Tibial artery (tissue), 4 donors: Measurements from ENCODE around the gene TCEAL3.
"Not testable (repeated sequence)": the region's sequence is repeated elsewhere in the genome, so short reads cannot be mapped to it uniquely, and the experiment has no call there.

ENCODE experiments used
- DNase-seq, 2 donors: peaks; one replicate each; pipeline ENCODE4 v3.0.0-alpha.2; 2019
- H3K27ac ChIP-seq, 2 donors: fragments of 200-600 bp; sonication (generic) in 1 of 2; 1 replicate in 1 of 2; 2 replicates in 1 of 2; pipeline ENCODE4 v1.5.1; 2018 to 2019; ENCODE audit warnings: mild to moderate bottlenecking in 1 of 2
- H3K27me3 ChIP-seq, 2 donors: fragments of 200-600 bp; sonication (generic) in 1 of 2; one replicate each; pipeline versions ENCODE4 v1.5.1 to v1.6.0; 2016 to 2019
- H3K36me3 ChIP-seq, 3 donors: fragments of 200-600 bp; sonication (generic) in 2 of 3; one replicate each; pipeline ENCODE4 v1.5.1; 2016 to 2019; ENCODE audit warnings: mild to moderate bottlenecking in 2 of 3
- H3K4me1 ChIP-seq, 4 donors: fragments of 200-600 bp; sonication (generic) in 2 of 4; 1 replicate in 3 of 4; 2 replicates in 1 of 4; pipeline ENCODE4 v1.5.1; 2016 to 2019
- H3K4me3 ChIP-seq, 2 donors: fragments of 200-600 bp; sonication (generic) in 1 of 2; 1 replicate in 1 of 2; 2 replicates in 1 of 2; pipeline ENCODE4 v1.5.1; 2018 to 2019; ENCODE audit warnings: mild to moderate bottlenecking in 2 of 2
- H3K9me3 ChIP-seq, 3 donors: fragments of 200-600 bp; sonication (generic) in 1 of 3; one replicate each; pipeline ENCODE4 v1.5.1; 2016 to 2019
- intact Hi-C: fragments of 100-400 bp; cut with DNase I; formaldehyde crosslinking; loops from one replicate; pipeline ENCODE4 v1.15.0; 2023; ENCODE audit warnings: low total_unique reads
- TF ChIP-seq, protein P1 (sequence below), 2 experiments: fragments of 200-600 bp in 1 of 2; fragments of 450-650 bp in 1 of 2; IDR thresholded peaks; one replicate each; pipeline ENCODE4 v1.5.1; 2017 to 2019; ENCODE audit warnings: antibody characterized with exemption in 2 of 2, mild to moderate bottlenecking in 1 of 2, moderate library complexity in 1 of 2

The TCEAL3 gene

DNA sequence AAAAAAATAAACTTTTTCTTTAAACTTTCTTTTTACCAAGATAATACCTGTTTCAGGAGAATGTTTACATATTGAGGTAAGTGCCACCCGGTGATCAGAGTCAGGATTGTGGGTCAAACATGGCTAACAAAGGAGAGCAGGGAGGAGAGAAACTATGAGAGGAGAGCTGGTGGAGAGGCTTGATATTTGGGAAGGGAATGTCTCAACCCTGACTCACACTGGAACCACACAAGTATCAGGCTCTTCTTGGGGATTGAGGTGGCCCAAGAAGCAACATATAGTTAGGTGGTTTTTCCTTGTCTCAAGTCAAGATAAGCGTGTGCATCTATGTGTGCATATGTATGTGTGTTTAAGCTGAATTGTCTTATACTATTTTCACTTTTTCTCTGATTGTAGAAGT, 27.7 kb downstream of the TCEAL3 start:
- Histone ChIP-seq H3K4me3 (no peak overlapping the region), H3K27ac (no peak overlapping the region), H3K36me3 (no peaks in the 10 kb centered on the region), H3K9me3 (no peaks in the 10 kb centered on the region), H3K27me3 (no peaks in the 10 kb centered on the region), H3K4me1 (peaks cover 0 to 10% (median 0%) of the 10 kb centered on the region in 4 donors)
- TF ChIP-seq, protein P1, sequence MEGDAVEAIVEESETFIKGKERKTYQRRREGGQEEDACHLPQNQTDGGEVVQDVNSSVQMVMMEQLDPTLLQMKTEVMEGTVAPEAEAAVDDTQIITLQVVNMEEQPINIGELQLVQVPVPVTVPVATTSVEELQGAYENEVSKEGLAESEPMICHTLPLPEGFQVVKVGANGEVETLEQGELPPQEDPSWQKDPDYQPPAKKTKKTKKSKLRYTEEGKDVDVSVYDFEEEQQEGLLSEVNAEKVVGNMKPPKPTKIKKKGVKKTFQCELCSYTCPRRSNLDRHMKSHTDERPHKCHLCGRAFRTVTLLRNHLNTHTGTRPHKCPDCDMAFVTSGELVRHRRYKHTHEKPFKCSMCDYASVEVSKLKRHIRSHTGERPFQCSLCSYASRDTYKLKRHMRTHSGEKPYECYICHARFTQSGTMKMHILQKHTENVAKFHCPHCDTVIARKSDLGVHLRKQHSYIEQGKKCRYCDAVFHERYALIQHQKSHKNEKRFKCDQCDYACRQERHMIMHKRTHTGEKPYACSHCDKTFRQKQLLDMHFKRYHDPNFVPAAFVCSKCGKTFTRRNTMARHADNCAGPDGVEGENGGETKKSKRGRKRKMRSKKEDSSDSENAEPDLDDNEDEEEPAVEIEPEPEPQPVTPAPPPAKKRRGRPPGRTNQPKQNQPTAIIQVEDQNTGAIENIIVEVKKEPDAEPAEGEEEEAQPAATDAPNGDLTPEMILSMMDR (IDR thresholded peaks at IDR 0.05), result no peak
- intact Hi-C loops, result no loop called here
- DNase-seq, result no peak

DNA sequence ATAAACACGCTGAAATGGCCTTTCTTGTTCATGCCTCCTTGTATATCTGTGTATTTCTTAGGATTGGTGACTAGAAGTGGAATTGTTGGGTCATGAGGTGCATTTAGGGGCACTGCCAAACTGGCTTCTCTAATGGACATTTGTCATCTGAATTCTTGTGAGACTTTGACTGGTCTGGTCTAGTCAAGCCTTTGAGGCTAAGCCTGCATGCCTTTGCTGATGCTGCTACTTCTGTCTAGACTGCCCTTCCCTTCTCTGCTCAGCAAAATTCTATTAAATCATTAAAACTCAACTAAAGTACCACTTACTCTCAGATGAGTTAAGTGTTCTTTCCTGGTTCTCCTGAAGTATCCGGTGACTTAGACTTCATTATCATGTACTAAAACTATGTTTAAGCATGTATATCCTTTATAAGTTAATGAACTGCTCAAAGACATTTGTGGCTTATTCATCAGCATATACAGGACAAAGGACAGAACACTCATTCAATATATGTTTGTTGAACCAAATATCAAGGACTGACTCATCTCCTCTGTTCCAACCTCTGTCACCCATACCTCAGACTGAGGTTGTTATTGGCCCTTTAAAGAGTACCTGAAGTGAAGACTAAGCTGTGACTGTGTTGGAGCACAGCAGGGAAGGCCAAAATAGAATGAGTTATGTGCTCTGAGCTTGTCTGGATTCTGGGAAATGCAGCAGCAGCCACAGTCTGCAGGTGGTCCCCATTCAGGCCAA, 30.0 kb downstream of the TCEAL3 start:
- no peak for DNase-seq
- Histone ChIP-seq H3K4me3 (no peak overlapping the region), H3K27me3 (no peaks in the 10 kb centered on the region), H3K9me3 (no peaks in the 10 kb centered on the region), H3K4me1 (no peaks in the 10 kb centered on the region), H3K36me3 (no peaks in the 10 kb centered on the region), H3K27ac (no peak overlapping the region)
- intact Hi-C loops, result no loop called here
- TF ChIP-seq, protein P1 (IDR thresholded peaks at IDR 0.05), result no peak

DNA sequence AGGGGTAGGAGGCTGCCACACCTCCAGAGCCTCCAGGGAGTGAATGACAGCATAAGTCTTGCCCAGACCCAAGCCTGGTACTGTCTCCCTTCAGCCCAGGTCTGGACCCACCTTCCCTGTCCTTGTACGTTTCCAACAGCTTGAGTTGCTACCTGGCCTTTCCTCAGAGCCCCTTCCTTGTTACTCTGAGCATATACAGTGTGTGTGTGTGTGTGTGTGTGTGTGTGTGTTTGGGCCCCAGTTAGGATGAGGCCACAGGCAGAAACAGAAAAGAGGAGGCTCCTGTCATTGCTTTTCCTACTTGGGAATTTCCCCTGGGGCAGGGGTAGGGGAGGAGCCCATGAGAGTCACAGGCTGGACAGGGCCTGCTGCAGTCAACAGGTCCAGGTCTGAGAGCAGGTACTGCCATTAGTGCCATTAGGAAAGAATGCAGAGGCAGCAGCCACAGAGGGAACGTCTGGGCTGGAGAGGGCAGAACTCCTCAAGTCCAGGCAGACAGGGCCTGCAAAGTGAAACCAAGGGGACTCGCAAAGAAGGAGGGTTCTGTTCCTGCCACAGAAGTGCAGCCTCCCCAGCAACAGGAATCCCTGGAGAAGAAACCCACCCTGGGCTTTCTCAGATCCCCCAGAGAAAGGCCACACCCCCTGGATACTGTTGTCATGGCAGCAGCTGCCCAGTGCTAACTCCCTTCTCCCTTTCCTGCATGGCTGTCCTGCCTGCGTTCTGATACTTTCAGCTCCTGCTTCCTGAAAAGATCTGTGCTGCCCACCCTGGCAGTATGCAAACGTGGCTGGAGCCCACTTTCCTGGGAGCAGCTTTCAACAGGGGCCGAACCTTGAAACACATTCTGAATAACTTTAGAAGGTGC, 30.9 kb downstream of the TCEAL3 start:
- DNase-seq, H3K27me3 ChIP-seq, intact Hi-C loops: not testable (repeated sequence)

DNA sequence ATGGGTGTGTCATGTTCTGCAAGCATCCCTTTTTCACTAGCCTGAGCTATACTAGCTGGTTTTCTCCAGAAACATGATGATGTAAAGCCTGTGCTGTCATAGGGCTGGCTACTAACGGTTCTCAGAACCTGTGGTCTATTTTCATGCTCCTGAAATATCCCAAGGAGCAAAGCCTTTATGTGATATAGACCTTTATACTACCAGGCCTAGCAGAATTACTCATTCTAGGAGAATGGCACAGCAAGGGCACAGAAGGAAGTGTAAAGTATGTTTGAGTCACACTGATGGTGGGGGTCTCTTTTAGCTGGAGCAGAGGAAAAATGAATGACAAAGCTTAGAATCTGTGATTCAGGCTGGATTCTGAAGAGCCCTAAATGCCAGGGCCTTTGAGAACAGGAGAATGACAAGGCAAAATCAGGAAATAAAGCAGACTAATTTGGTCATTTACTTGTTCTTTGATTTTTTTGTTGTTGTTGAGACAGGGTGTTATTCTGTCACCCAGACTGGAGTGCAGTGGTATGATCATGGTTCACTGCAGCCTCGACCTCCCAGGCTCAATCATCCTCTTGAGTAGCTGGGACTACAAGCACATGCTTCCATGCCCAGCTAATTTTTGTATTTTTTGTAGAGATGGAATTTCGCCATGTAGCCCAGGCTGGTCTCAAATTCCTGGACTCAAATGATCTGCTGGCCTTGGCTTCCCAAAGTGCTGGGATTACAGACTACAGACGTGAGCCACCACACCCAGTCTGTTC, 32.8 kb downstream of the TCEAL3 start:
- Histone ChIP-seq H3K27me3 (no peaks in the 10 kb centered on the region), H3K4me1 (no peaks in the 10 kb centered on the region), H3K27ac (no peak overlapping the region), H3K4me3 (no peak overlapping the region), H3K9me3 (no peaks in the 10 kb centered on the region), H3K36me3 (no peaks in the 10 kb centered on the region)
- TF ChIP-seq, protein P1 (IDR thresholded peaks at IDR 0.05), result no peak
- DNase-seq, result no peak
- intact Hi-C loops, result no loop called here

More for the DNA sequence above, 30.9 kb downstream of the TCEAL3 start:
- H3K4me3 ChIP-seq, H3K27ac ChIP-seq, H3K36me3 ChIP-seq, H3K4me1 ChIP-seq, H3K9me3 ChIP-seq: not testable (repeated sequence)

DNA sequence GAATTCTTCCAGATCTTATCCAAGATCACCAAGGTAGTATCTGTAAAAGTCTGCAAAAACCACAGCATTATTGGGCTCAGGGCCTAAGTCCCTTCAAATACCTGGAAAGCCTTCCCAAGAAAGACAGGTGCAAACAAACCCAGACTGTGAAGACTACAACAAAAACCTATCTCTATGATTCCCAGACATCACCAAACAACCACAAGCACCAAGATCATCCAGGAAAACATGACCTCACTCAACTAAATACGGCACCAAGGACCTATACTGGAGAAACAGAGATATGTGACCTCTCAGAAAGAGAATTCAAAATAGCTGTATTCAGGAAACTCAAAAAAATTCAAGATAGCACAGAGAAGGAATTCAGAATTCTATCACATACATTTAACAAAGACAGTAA, 36.4 kb downstream of the TCEAL3 start:
- intact Hi-C loops, result no loop called here
- peaks cover 0 to 4% (median 0%) of the 10 kb centered on the region in 3 donors for H3K9me3 ChIP-seq
- H3K27ac ChIP-seq, result no peak overlapping the region
- H3K4me1 ChIP-seq, result no peaks in the 10 kb centered on the region
- TF ChIP-seq, protein P1 (IDR thresholded peaks at IDR 0.05), result no peak
- H3K4me3 ChIP-seq, result no peak overlapping the region
- H3K36me3 ChIP-seq, result no peaks in the 10 kb centered on the region
- H3K27me3 ChIP-seq, result no peaks in the 10 kb centered on the region
- DNase-seq, result no peak
